ENCODE data around the gene SEC31B. TPM values are rescaled to one million over a fixed set of nuclear protein-coding genes. Genes with fewer than 3 reads are reported as not detected.

The SEC31B gene
- total and polyA plus RNA-seq, 2 of the 8 experiments (the other 6 are each of a cell fraction or from before 2014, with no cell fraction given) = 4.1 to 5.3 TPM

DNA sequence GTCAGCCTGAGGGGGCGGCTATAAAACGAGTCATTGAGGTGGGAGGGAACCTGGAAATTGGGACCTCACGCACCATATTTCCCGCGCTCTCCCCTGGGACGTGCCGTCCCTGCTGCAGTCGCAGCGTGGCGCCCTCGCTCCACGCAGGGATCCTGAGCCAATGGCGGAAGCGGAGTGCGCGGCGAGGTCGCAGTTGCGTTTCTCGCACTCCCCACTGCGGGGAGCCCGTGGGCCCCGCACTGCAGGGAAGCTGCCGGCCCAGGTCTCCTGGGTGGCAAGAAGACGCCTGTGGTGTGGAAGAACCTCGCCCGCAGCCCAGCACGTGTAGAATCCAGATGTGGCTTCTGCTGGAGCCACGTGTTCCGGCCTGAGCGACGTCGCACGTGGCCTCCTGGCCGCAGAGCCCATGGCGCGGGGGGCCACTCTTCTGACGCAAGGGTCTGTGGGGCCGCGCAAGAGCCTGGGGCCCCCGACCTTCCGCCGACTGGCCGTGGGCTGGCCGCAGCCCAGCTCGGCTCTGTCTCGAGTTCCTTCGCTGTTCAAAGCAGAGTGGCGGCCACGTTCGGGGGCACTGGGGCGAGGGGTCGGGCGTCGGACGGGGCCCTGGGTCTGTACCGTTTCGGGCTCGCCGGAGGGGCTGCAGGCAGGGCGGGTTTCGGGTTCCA, 42.5 kb upstream of the SEC31B start:
- Histone ChIP-seq H3K79me2 (ENCODE audit: control insufficient read depth in 1 of 2, insufficient read depth in 2 of 2, low read length in 2 of 2) (no peaks in the 10 kb centered on the region), H3K27ac (ENCODE audit: low read depth, low read length) (no peak overlapping the region), H3K4me2 (ENCODE audit: insufficient read depth in 1 of 2, low read depth in 2 of 2, low read length in 2 of 2) (0 out of 4 replicates have a peak overlapping the region, but pooled peaks of 1 of the 2 experiments have one; percentile 5), H3K23ac (ENCODE audit: insufficient read length) (no peak overlapping the region), H4K20me1 (replicated peaks in 1 of 2; ENCODE audit: control insufficient read depth in 1 of 2, insufficient read depth in 2 of 2, low read length in 2 of 2) (no peaks in the 10 kb centered on the region), H3K4me3 (ENCODE audit: extremely low read depth in 1 of 4, insufficient read depth in 2 of 4, low read depth in 3 of 4, low read length in 4 of 4) (no peak overlapping the region), H3K18ac (ENCODE audit: extremely low read depth, low read length) (no peak overlapping the region), H2BK120ac (replicated peaks; ENCODE audit: low read depth, low read length) (no peak overlapping the region), H2BK20ac (ENCODE audit: low read length) (no peak overlapping the region), H3K9me3 (ENCODE audit: insufficient read depth in 2 of 2, low read depth in 1 of 2, low read length in 1 of 2) (peaks cover 0 to 3% of the 10 kb centered on the region in 2 experiments; a peak in 1 of 4 replicates), H3K56ac (replicated peaks; ENCODE audit: insufficient read length, low read depth, low read length) (no peak overlapping the region), H3K14ac (ENCODE audit: insufficient read length) (no peak overlapping the region), H3K23me2 (ENCODE audit: low read depth, low read length) (no peaks in the 10 kb centered on the region), H4K5ac (ENCODE audit: insufficient read length, low read depth, low read length) (no peak overlapping the region), H3K36me3 (ENCODE audit: control insufficient read depth in 2 of 4, insufficient read depth in 4 of 4, low read length in 3 of 4) (peaks cover 0 to 4% (median 0%) of the 10 kb centered on the region in 4 experiments; a peak in 1 of 8 replicates), H2AFZ (ENCODE audit: low read length) (no peak overlapping the region), H4K91ac (replicated peaks; ENCODE audit: insufficient read length, low read length) (no peak overlapping the region), H3K79me1 (ENCODE audit: low read depth, low read length) (no peaks in the 10 kb centered on the region), H3K27me3 (replicated peaks in 1 of 4; ENCODE audit: control insufficient read depth in 3 of 4, extremely low read depth in 1 of 4, insufficient read depth in 3 of 4, low read length in 3 of 4) (peaks cover 0 to 16% (median 9%) of the 10 kb centered on the region in 4 experiments; a peak in 5 of 7 replicates), H2AK5ac (ENCODE audit: low read depth, low read length) (no peak overlapping the region), H3K4ac (replicated peaks; ENCODE audit: insufficient read length, low read depth, low read length) (no peak overlapping the region), H3K4me1 (replicated peaks in 1 of 4; ENCODE audit: control insufficient read depth in 3 of 4, insufficient read depth in 4 of 4, low read length in 3 of 4) (peaks cover 0 to 4% (median 0%) of the 10 kb centered on the region in 4 experiments; a peak in 2 of 7 replicates), H3K9ac (replicated peaks in 1 of 4; ENCODE audit: extremely low read depth in 1 of 4, low read depth in 3 of 4, low read length in 3 of 4) (no peak overlapping the region), H4K8ac (ENCODE audit: extremely low read depth, insufficient read depth, low read length) (peak overlapping the region; percentile 68; the same call in 1 of the 2 replicates), H2BK12ac (ENCODE audit: low read depth, low read length) (no peak overlapping the region), H2BK15ac (ENCODE audit: low read length) (no peak overlapping the region), H2BK5ac (ENCODE audit: low read depth, low read length) (no peak overlapping the region)
- DNase-seq (ENCODE audit: low read depth in 1 of 2, low spot score in 2 of 2) (peak; percentile 36 to 81), FAIRE-seq (peak; percentile 42)
- WGBS, 2 experiments (ENCODE audit: extremely low coverage in 1 of 2, insufficient coverage in 1 of 2, insufficient read length in 1 of 2, insufficient replicate concordance in 2 of 2, low coverage in 1 of 2, low lambda C conversion rate in 2 of 2, missing lambda C conversion rate in 1 of 2) = 44% methylated on average over 47 of the region's 62 CpGs; no CpG with 5 or more reads in 1 of the 2 experiments
- CTCF ChIA-PET (ENCODE audit: partially characterized antibody) = interaction anchor here (0.7 to 9.8 kb wide), 55 partner anchors 8 to 326 kb away, joined by 3 to 110 read pairs (median 7); no protein-coding TSS in a partner anchor
- POLR2A ChIA-PET (ENCODE audit: partially characterized antibody) = interaction anchor here (0.8 to 5.2 kb wide), 18 partner anchors 8 to 425 kb away, joined by 3 to 29 read pairs (median 4); partner anchors contain the start of genes MRPL43, PAX2 and TWNK
- TF ChIP-seq SRF (IDR thresholded peaks at IDR 0.05; ENCODE audit: low read depth, low read length) (no peak), CTBP2 (IDR thresholded peaks at IDR 0.05; ENCODE audit: borderline replicate concordance, insufficient read depth, insufficient read length, low read length) (no peak), SP4 (IDR thresholded peaks at IDR 0.05; ENCODE audit: low read length) (peak; percentile 26; the same call in 1 of the 2 replicates), EZH2 (IDR thresholded peaks at IDR 0.05; ENCODE audit: low read depth, low read length, severe bottlenecking) (no peak), TAF7 (optimal IDR thresholded peaks at IDR 0.05; ENCODE audit: borderline replicate concordance, low read depth, low read length) (peak; percentile 29), POLR2AphosphoS5 (IDR thresholded peaks at IDR 0.05; ENCODE audit: low read depth, low read length) (peak; percentile 68), RBBP5 (IDR thresholded peaks at IDR 0.05; ENCODE audit: borderline replicate concordance, low read depth, low read length) (no peak), CBX8 (IDR thresholded peaks at IDR 0.05; ENCODE audit: borderline replicate concordance, low read depth, low read length) (no peak), SIX5 (IDR thresholded peaks at IDR 0.05; ENCODE audit: low read depth, low read length) (no peak), MAFK (IDR thresholded peaks at IDR 0.05; ENCODE audit: low read depth, low read length) (no peak), SP1 (IDR thresholded peaks at IDR 0.05; ENCODE audit: low read depth, low read length) (no peak), BRCA1 (IDR thresholded peaks at IDR 0.05; ENCODE audit: low read depth, low read length) (no peak)

Data from H1 (cell line).